ENCODE results near the gene DIS3L2.
A peak's percentile ranks its signal among the peaks of the same experiment; 100 is the strongest.
"Not testable (repeated sequence)": the region's sequence is repeated elsewhere in the genome, so short reads cannot be mapped to it uniquely, and the experiment has no call there.

Gene DIS3L2

DNA sequence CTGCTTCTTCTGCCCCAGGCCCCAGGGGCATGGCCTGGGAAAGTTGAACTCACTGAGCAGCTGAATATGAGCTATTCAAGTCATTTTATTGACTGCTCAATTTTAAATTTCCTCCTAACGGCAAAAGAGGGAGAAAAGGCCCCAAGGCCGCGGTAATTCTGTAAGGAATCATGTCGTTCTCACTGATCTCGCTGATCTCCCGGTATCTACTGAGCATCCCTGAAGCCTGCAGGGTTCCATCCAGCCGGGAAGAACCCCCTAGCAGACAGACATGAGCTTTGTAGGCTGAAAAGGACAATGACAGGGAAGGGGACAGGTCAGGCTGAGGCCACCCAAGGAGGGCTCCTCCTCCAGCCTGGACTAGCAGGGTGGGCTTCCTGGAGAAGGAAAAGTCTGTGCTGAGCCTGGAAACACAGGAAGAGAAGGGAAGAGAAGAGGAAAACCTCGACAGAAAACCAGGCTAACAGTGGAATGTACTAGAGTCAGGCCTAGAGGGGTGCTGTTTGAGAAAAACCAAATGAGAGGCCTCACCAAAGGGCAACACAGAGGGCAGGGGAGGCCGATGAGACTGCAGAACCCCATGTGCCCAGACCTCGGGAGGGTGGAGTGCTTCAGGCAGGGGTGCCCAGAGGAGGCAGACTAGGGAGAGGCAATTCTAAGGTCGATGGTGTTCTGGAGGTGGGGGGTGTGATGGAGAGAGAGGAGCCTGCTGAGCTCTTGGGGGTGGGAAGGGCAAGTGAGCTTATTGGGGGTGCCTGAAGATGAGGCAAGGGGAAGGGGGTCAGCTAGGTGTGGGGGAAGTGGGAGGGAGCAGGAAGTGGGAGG lies 32.4 kb upstream of the DIS3L2 start:
- DNase-seq = no peak

DNA sequence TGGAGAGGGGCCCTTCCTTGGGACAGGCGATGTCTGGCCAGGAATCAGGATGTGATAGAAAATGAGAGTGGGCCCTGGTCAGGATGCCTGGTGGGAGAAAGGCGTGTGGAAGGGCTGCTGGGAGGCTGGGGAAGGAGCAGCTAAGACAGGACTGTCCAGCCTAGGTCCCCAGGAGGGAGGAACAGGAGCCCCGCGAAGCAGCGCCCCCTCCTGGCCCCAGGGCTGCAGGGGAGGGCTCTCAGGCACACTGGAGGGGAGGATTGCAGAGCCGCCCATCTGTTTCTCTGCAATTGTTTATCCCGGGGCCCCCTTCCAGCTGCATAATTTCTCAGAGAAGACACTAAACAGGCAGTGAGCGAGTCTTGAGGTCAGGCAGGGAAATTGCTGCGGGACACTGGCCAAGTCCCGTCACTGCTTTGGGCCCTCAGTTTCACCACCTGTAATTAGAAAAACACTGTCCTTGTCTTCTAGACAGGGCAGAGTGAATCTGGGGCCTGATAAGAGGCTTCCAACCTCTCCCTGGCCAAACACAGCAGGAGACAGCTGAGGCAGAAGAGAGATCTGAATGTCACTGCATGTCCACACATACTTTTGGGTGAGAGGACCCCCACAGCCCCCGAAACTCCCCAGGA lies 31.4 kb upstream of the DIS3L2 start:
- DNase-seq = peak; percentile 37 to 48

DNA sequence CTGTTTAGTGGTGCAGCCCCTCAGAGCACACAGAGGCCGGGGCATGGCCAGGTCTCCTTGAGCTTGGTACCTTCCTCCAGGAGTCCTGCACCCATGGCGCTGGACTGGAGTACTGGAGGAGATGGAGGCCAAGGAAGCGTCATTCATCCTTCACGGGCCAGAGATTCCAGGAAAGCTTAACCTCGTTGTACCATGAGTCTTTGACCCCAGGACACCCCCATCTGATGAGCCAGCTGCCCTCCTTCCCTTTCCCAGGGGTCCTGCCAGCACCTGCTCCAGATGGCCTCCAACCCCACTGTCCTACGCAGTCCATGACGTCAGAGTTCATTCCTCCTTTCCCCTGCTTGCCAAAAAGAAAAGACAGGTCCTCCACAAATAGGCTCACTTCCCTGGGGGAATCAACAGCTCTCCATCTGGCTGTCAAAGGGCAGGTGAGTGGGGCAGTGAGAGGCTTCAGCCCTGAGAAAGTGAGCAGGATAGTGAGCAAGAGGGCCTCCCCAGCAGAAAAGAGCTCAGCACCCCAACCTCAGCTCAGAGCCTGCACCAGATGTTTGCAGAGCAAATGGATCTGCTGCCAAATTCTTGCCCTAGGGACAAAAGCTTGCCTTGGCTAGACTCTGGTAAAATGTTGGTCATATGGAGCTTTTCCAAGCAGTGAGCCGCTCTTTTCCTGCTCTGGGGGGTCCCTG lies 30.8 kb upstream of the DIS3L2 start:
- DNase-seq = no peak

DNA sequence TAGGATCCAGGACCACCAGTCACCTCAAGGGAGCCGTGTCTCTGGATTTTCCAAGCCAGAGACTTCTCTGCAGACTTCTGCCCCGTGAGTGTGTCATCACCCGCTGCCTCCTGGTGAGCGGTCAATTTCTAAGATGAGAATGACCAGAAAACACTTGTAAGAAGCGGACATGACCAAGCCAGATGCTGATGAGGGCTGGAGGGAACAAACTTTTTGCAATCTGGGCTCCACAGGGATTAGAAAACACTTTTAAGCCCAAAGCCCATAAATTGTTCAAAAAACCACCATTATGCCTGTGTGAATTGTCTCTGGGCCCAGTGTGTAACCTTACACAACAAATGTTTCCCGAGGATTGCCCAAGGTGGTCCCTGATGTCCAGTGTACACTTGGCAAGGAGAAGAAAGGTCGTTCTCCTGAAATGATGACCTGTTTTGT lies 30.0 kb upstream of the DIS3L2 start:
- DNase-seq = no peak

DNA sequence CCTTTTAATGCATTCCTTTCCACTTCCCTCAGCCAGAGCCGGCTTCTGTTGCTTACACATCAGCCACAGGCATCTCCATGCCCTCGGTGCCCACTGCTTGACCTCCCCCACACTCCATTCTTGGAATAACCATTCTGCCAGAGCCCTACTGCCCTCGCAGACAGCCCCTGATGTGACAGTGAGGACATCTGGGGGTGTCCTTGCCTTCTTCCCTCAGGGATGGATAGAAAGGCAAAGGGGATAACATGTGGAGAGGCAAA lies 28.9 kb upstream of the DIS3L2 start:
- DNase-seq = no peak

DNA sequence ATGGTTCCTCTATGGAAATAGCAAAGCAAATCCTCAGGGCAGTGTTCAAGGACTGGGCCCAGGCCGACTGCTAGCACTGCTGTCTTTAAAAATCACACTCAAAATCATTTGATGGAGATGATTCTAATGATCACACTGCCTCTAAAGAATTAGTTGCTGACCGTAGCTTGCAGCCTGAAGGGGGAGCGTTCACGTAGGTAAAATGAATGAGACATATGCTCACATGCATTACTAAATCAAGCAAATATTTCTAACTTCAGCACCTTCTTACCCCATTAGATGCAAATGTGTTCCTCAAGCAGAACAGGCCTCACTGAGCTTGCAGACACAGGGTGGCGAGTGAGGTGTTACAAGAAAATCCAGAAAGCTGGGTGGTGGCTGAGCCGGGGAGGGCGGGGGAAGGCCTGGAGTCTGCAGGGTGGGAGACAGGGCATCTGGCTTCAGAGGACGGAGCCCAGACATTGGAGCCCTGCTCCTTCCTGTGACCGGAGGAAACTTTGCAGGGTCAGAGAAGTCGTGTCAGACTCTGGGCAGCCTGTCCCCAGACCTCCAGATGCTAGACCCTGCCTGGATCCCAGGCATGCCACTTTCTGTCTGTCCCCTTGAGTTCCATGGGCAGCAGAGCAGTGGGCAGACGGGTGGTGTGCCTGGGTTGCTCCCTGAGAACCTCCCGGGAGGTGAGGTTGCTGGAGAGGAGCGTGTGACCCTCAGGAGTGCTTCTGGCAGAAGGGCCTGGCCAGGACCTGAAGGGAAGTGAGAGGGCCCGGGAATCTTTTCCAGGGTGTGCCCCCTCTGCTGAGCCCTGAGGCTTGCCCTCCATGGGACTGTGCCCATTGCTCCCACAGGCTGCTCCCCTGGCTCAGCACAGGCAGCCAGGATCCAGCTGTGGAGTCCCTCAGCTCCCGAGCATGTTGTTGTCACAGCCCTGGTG lies 28.3 kb upstream of the DIS3L2 start:
- DNase-seq = no peak

DNA sequence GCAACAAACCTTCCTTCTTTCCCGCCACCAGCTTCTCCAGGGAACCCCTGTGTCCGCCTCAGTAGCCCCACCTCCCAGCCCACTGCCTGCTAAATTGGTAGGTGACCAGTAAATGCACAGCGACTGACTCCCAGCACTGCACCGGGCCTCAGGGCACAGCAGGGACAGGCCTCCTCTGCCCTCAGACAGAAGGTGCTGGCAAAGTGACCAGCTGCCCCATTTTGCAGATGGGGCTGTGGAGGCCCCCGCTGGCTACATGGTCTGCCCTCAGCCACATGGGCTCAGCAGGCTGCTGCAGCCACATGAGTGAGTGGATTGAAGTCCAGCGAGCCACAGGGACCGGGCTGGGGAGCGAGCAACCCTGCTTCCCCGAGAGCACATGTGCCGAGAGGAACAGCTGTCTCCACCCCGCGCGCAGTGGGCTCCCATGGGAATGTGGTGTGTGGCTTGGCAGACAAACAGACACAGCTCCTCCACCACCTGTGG lies 27.6 kb upstream of the DIS3L2 start:
- no peak for DNase-seq

DNA sequence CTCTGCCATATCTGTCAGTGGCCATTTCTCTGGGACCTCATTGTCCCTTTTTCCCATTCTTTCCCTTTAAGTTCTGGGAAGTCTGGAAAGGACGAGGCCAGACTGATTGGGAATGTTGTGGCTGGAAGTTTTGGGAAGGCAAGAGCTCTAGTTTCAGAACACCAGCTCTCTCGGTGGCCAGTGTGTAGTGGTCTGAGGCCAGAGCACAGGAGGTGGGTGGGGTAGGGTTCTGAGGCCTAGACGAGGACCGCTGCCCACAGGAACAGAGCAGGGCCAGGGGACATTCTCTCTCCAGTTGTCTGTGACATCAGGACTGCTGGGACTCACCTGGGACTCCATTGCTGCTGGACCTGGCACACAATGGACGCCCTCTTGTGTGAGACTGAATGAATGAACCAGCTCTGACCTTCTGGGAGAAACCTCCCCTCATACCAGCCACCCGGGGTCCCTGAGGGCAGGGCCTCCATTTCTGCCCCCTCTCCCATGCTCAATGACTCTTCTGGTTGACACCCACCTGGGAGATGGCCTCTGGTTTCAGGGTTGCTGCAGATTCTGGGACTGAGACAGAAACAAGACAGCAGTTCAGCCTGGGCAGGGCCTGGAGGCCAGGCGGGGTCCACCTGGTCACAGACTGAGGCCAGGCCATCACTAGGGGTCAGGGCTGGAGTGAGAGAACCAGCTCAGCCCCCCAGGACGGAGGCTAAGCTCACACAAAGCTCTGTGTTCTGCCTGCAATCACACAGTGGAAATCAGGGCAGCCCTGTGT lies 26.9 kb upstream of the DIS3L2 start:
- no peak for DNase-seq

DNA sequence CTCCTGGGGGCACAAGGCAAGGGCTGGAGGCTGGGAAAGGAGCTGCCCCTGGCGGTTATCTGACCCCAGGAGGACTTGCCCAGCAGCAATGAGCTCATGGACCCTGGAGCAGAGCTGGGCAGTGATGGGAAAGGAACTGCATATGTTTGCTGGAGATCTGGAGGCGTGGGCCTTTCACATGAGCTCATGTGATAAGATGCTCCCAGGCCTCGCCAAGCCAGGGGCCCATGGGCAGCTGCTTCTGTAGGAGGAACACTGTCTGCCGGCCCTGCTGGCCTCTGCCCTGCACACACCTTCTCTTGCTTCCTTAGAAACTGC lies 26.3 kb upstream of the DIS3L2 start:
- no peak for DNase-seq

DNA sequence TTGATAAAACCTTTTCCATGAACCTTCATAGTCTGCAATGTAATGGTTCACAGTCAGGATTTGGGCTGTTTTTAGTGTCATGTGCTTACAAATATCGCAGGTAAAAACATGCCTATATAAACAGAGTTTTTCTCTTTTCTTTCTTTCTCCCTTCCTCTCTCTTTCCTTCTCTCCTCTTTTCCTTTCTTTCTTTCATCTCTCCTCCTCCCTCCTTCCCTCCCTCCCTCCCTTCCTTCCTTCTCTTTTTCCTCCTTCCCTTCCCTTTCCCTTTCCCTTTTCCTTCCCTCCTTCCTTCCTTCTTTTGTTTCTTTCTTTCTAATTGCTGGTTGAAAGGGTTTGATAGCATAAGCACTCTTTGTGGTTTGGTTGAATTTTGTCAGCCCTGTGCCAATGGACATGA lies 25.7 kb upstream of the DIS3L2 start:
- DNase-seq = no peak

DNA sequence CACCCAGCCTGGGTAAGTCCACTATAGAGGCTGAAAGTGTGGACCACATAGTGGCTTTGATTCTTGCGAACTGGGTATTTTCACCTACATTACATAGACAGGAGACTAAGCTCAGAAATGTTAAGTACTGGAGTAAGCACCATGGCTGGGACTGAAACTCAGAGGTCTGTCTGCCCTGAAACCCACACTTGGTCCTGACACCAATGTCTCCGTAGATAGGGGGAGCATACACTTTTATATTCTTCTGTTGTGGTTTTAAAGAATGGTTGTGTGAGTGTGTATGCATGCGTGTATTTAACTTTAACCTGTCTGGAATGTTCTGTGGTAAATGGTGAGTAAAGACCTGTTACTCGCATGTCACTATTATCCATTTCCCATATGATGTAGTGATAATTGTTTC lies 25.0 kb upstream of the DIS3L2 start:
- no peak for DNase-seq

DNA sequence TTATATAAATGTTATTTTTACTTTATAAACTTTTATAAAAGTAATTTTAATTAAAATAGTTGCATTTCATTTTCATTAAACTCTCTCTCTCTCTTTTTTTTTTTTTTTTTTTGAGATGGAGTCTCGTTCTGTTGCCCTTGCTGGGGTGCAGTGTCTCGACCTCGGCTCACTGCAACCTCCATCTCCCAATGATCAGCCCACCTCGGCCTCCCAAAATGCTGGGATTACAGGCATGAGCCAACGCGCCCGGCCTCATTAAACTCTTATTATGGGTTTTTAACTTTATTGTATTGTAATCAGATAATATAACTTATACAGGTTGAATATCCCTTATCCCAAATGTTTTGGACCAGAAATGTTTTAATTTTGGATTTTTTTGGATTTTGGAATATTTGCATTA lies 24.5 kb upstream of the DIS3L2 start:
- no peak for DNase-seq

DNA sequence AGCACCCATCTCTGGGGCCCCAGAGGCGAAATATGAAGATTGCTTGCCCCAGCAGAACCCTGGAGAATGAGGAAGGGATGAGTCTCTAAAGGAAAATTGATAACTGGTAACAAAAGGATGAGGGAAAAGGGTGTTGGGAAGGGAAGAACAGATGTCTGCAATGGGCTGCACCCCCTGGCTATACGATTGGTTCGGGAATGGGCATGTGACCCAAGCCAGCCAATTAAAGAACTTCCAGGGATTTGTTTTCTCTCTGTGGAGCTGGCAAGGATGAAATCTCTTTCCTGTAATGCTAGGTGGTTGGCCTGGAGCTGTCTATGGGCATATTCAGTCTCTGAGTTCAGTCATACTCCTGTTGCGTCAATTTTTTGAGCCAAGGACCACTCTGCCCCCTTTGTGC lies 22.5 kb upstream of the DIS3L2 start:
- DNase-seq = no peak

DNA sequence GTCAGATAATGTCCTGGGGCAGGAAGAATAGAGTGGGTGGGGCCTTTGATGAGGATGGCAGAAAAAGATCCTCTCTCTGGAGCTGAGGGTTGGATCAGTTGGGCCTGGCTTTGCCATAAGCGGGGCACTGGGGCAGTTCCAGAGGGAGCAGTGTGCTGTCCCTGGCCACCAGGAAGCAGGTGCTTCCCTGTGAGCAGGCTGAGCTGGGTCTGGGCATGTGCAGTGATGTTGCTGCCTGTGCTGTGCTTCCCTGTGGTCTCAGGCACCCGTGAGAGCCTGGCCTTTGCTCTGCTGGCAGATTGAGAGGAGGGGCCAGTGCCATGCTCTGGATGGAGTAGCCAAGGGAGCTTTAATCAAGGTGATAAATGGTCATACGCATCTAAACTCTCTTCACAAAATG lies 20.7 kb upstream of the DIS3L2 start:
- DNase-seq = no peak

DNA sequence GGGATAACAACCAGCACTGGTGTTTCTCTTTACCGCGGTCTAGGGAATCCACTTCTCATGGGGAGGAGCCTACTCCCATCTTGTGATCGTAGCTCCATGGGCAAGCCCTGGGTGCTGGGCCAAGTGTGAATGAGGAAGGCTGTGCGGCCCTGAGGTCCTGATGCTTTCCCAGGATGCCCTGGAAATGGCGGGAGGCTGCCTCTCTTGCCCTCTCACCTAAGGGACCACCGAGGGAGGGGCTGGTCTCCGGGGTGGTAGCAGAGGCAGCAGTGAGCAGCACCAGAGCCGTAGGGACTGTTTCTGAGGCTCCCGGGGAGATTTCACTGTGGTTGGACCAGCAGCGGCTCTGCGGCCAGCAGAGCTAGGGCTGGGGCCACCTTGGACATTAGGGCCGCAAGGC lies 19.8 kb upstream of the DIS3L2 start:
- no peak for DNase-seq

DNA sequence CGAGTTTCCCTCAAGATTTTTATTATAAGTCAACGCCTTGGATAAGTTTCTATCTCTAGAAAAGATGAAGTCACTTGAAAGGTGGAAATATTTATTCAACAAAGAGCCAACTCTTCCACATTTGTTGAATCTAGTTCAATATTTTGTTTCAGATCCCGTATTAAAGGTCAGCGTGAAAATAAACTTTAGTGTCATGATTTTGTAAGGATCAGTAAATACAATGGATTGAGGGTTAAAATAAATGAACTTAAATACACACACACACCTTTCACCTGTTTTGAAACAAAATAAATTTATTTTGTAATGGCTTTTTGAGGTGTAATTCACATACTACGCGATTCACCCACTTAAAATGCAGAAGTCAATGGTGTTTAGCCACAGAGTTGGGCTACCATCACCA lies 19.3 kb upstream of the DIS3L2 start:
- DNase-seq = no peak

DNA sequence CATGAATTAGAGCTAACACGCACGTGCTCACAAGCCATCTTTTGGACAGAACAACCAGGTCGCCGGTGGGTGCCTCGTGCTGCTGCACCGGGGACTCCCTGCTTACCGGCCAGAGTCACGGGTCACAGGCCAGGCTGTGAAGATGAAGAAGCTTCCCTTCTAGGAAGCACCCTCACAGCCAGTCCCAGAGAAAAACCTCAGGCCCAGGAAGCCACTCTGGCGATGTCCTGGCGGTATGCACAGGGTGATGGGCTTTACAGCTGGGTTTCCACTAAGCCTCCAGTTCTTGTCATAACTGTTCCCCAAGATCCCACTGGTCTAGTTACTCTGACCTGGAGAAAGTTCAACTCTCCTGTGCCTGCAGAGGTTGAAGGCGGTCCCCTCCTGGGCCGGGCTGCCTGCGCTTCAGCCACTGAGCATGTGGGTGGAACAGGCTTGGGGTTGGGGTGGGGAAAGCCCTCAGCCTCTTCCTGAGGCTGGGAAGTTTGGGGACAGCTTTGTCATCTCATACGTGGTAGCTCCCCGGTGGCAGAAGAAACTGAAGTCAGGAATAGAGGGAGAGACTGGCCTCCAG lies 15.2 kb upstream of the DIS3L2 start:
- no peak for DNase-seq

DNA sequence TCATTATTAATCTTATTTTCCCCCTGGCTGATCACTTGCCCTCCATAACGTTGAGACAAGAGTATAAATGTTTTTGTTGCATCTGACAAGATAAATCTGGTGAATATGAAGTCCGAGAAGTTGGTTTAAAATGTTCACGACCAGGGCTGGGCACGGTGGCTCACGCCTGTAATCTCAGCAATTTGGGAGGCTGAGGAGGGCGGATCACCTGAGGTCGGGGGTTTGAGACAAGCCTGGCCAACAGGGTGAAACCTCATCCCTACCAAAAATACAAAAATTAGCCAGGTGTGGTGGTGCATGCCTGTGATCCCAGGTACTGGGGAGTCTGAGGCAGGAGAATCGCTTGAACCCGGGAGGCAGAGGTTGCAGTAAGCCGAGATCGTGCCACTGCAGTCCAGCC lies 14.4 kb upstream of the DIS3L2 start:
- DNase-seq = not testable (repeated sequence)

DNA sequence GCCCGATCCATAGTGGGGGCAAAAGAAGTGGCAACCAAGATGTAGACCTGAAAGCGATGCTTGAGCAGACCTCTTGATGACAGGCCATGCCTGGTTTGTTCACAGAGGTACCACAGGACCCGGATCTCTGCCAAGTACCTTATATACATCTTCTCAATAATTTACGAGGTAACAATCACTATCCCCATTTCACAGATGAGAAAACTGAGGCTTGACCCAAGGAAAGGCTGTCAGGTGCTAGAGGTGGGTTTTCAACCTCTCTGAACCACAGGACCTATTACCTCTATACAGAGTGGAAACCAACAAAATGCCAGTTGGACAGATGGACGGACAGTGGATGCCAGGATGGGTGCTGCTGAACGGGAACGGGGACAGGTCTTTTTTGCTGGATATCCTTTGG lies 13.8 kb upstream of the DIS3L2 start:
- DNase-seq = no peak

DNA sequence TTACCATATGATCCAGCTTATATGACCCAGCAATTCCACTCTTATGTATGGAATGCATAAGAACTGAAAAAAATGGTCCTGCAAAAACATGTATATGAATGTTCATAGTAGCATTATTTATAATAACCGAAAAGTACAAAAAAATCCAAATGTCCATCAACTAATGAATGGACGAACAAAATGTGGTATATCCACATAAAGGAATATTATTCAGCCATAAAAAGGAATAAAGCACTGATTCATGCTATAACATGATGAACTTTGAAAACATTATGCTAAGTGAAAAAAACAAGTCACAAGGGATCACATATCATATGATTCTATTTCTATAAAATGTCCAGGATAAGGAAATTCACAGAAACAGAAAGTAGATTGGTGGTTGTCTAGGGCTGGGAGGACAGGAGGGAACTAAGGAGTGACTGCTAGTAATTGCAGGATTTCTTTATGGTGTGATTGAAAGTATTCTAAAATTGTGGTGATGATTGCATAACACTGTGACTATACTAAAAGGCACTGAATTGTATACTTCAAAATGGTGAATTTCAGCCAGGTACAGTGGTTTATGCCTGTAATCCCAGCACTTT lies 10.0 kb upstream of the DIS3L2 start:
- no peak for DNase-seq

DNA sequence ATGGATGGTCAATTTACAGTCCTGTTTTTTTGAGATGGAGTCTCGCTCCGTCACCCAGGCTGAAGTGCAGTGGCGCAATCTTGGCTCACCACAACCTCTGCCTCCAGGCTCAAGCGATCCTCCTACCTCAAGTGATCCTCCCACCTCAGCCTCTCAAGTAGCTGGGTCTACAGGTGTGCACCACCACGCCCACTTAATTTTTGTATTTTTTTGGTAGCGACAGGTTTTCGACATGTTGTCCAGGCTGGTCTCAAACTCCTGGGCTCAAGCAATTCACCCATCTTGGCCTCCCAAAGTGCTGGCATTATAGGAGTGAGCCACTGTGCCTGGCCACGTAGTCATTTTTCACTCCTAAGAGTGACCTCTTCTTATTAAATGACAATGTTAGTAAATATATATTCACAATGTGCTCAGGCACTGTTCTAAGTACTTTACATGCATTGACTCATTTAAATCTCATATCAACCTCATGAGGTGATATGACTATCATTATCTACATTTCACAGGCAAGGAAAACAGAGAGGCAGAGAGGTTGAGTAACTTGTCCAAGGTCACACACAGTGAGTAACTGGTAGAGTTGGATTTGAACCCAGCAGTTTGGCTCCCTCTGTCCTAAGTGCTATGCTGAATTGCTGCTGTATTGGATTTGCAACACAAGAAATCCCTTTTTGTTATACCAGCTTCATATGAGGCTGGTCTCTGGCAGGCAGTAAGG lies 5.6 kb upstream of the DIS3L2 start:
- no peak for DNase-seq
